Suprapubic skin (tissue), 4 donors: ENCODE measurements around the gene TEC. TPM values are rescaled to one million over a fixed set of nuclear protein-coding genes. Genes with fewer than 3 reads are reported as not detected.

Experiments
- DNase-seq, 2 donors: peaks; one replicate each; pipeline ENCODE4 v3.0.0-alpha.2; 2019; ENCODE audit warnings: low spot score in 2 of 2
- H3K27ac ChIP-seq: fragments of 200-600 bp; sonication (generic); one replicate; pipeline ENCODE4 v1.5.1; 2019
- H3K27me3 ChIP-seq: fragments of 200-600 bp; sonication (generic); one replicate; pipeline ENCODE4 v1.5.1; 2019
- H3K36me3 ChIP-seq: fragments of 200-600 bp; sonication (generic); one replicate; pipeline ENCODE4 v1.5.1; 2019
- H3K4me1 ChIP-seq: fragments of 200-600 bp; sonication (generic); one replicate; pipeline ENCODE4 v1.5.1; 2019
- H3K4me3 ChIP-seq: fragments of 200-600 bp; sonication (generic); one replicate; pipeline ENCODE4 v1.5.1; 2019; ENCODE audit warnings: mild to moderate bottlenecking
- H3K9me3 ChIP-seq: fragments of 200-600 bp; sonication (generic); one replicate; pipeline ENCODE4 v1.5.1; 2019
- EP300 ChIP-seq: sonication (generic); formaldehyde crosslinking; IDR thresholded peaks from one replicate; pipeline ENCODE4 v1.6.1; 2017; ENCODE audit warnings: antibody characterized with exemption
- POLR2A ChIP-seq, 2 donors: fragments of 450-650 bp; IDR thresholded peaks; one replicate each; pipeline ENCODE4 v1.6.1; 2017; ENCODE audit warnings: antibody characterized with exemption in 2 of 2, mild to moderate bottlenecking in 2 of 2, moderate library complexity in 2 of 2
- POLR2AphosphoS5 ChIP-seq, 3 donors: sonication (generic); formaldehyde crosslinking; IDR thresholded peaks; one replicate each; pipeline ENCODE4 v1.6.1; 2017; ENCODE audit warnings: antibody characterized with exemption in 3 of 3
- WGBS: methylation state at CpG from one replicate; pipeline ENCODE4 v1.1.5; 2018; 5-methylcytosine and 5-hydroxymethylcytosine counted together
- total RNA-seq, 4 donors: library from RNA; depleted of rRNA; stranded (reverse); fragments of >200 nt; gene quantifications; one replicate each; pipeline ENCODE4 v1.1.0, GENCODE V29; 2016
- TF ChIP-seq, protein P1 (sequence below), 2 donors: fragments of 200-600 bp in 1 of 2; fragments of 450-650 bp in 1 of 2; sonication (generic) in 1 of 2; IDR thresholded peaks; one replicate each; pipeline ENCODE4 v1.5.1; 2016 to 2019; ENCODE audit warnings: antibody characterized with exemption in 2 of 2, mild to moderate bottlenecking in 1 of 2, moderate library complexity in 1 of 2

Gene TEC
- total RNA-seq, 4 donors from 2014 or later: 4.1 to 18.8 (median 7.2) TPM

DNA sequence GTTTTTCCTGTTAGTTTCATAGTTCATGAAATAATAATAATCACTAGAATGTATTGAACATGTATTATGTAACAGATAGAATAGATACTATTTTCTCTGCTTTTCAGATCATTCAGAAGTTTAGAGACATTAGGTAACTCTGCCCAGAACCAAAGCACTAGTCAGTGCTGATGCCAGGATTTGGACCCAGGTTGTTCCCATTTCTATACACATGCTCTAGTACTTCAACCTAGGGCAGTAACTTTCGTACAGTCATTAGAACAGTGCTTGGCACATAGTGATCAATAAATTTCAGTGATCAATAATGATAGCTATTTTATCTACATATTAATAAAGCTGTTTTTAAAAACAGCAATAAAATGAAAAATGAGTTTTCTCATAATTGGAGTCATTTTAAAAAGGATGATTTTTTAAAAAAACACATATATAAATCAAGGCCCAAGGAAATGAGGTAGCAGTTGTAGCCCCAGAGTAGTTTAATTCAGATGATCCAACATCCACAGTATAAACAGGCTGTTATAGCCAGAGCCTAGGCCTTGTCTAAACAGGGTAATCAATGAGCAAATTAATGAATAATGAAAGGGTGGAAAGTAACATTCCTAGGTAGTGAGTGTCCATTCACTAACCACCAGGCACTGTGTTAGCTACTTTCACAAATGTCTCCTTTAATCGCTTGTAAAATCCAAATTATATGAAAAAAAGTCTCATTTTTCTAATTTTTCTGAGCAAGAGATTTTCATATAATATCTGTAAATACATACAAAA lies 161.1 kb downstream of the TEC start:
- 98% methylated on average over 2 of the region's 2 CpGs for WGBS
- no peaks in the 10 kb centered on the region for H3K4me1 ChIP-seq

DNA sequence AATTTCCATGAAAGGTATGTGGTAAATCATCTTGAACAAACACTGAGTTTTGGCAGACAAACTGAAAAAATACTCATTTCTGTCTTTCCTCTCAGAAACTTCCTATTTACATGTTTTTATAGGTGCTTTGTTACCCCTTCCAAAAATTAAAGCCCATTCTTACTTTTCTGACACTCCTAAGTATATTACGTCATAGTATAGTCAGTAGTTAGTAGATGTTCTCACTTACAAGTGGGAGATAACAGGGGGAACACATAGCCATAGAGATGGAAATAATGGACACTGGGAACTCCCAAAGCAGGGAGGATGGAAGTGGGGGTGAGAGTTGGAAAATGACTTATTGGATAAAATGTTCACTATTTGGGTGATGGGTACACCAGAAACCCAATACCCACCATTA lies 164.4 kb downstream of the TEC start:
- Histone ChIP-seq H3K27ac (no peak overlapping the region), H3K27me3 (no peaks in the 10 kb centered on the region), H3K4me1 (no peaks in the 10 kb centered on the region), H3K4me3 (no peak overlapping the region), H3K36me3 (no peaks in the 10 kb centered on the region), H3K9me3 (no peaks in the 10 kb centered on the region)
- TF ChIP-seq POLR2A (IDR thresholded peaks at IDR 0.05): no peak
- no peak for TF ChIP-seq EP300
- no peak for TF ChIP-seq POLR2AphosphoS5 (IDR thresholded peaks at IDR 0.05)
- TF ChIP-seq, protein P1, sequence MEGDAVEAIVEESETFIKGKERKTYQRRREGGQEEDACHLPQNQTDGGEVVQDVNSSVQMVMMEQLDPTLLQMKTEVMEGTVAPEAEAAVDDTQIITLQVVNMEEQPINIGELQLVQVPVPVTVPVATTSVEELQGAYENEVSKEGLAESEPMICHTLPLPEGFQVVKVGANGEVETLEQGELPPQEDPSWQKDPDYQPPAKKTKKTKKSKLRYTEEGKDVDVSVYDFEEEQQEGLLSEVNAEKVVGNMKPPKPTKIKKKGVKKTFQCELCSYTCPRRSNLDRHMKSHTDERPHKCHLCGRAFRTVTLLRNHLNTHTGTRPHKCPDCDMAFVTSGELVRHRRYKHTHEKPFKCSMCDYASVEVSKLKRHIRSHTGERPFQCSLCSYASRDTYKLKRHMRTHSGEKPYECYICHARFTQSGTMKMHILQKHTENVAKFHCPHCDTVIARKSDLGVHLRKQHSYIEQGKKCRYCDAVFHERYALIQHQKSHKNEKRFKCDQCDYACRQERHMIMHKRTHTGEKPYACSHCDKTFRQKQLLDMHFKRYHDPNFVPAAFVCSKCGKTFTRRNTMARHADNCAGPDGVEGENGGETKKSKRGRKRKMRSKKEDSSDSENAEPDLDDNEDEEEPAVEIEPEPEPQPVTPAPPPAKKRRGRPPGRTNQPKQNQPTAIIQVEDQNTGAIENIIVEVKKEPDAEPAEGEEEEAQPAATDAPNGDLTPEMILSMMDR (IDR thresholded peaks at IDR 0.05): no peak
- DNase-seq: no peak
- 100% methylated on average over 1 of the region's 1 CpG for WGBS

More for the DNA sequence above, 161.1 kb downstream of the TEC start:
- no peak overlapping the region for H3K27ac ChIP-seq
- DNase-seq: no peak
- no peak for TF ChIP-seq POLR2AphosphoS5 (IDR thresholded peaks at IDR 0.05)
- TF ChIP-seq, protein P1 (IDR thresholded peaks at IDR 0.05): no peak
- no peak for TF ChIP-seq EP300
- TF ChIP-seq POLR2A (IDR thresholded peaks at IDR 0.05): no peak
- no peaks in the 10 kb centered on the region for H3K27me3 ChIP-seq
- H3K4me3 ChIP-seq: no peak overlapping the region
- no peaks in the 10 kb centered on the region for H3K9me3 ChIP-seq
- H3K36me3 ChIP-seq: no peaks in the 10 kb centered on the region

DNA sequence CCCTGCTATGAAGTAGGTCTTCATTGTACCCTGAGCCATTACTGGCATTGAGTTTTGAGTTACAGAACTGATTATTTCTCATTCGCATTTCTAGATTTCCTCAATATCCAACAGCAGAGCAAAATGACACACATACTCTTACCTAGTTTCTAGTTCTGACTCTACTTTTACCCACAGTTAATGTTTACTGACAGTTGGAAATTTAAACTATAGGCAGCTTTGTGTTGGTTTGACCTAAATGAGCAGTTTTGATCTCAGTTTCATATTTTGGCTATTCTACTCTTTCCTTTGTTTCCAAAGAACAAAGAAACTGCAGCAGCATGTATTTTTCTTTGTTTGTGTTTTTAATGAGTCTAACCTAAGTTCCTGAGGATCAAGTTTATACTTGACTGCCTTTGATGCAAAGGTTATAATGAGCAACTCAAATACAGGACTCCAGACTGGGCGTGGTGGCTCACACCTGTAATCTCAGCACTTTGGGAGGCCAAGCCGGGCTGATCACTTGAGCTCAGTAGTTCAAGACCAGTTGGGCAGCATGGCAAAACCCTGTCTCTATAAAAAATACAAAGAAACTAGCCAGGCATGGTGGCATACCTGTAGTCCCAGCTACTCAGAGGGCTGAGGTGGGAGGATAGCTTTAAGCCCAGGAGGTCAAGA lies 166.0 kb downstream of the TEC start:
- Histone ChIP-seq H3K4me3 (no peak overlapping the region), H3K27ac (no peak overlapping the region), H3K27me3 (no peaks in the 10 kb centered on the region), H3K36me3 (no peaks in the 10 kb centered on the region), H3K9me3 (no peaks in the 10 kb centered on the region), H3K4me1 (no peaks in the 10 kb centered on the region)
- no peak for DNase-seq
- 94% methylated on average over 3 of the region's 3 CpGs for WGBS
- TF ChIP-seq EP300: no peak
- no peak for TF ChIP-seq POLR2AphosphoS5 (IDR thresholded peaks at IDR 0.05)
- no peak for TF ChIP-seq POLR2A (IDR thresholded peaks at IDR 0.05)

- Histone ChIP-seq H3K4me1 (no peaks in the 10 kb centered on the region), H3K36me3 (no peaks in the 10 kb centered on the region), H3K4me3 (no peak overlapping the region), H3K27me3 (no peaks in the 10 kb centered on the region), H3K9me3 (no peaks in the 10 kb centered on the region), H3K27ac (no peak overlapping the region)
- TF ChIP-seq POLR2A (IDR thresholded peaks at IDR 0.05) (no peak), EP300 (no peak), POLR2AphosphoS5 (IDR thresholded peaks at IDR 0.05) (no peak)
- TF ChIP-seq, protein P1 (IDR thresholded peaks at IDR 0.05): no peak
- WGBS: 77% methylated on average over 3 of the region's 3 CpGs
- DNase-seq: no peak
These were observed 167.3 kb downstream of the TEC start for GRCh38 chr4:48102303-48102702.

GRCh38 chr4:48100256-48100655 lies 169.4 kb downstream of the TEC start:
- 80% methylated on average over 1 of the region's 1 CpG for WGBS
- H3K4me3 ChIP-seq: no peak overlapping the region

More at GRCh38 chr4:48100256-48100655, 169.4 kb downstream of the TEC start:
- H3K4me1 ChIP-seq: no peaks in the 10 kb centered on the region
- H3K27ac ChIP-seq: no peak overlapping the region
- no peak for TF ChIP-seq POLR2AphosphoS5 (IDR thresholded peaks at IDR 0.05)
- TF ChIP-seq, protein P1 (IDR thresholded peaks at IDR 0.05): no peak
- TF ChIP-seq EP300: no peak
- no peak for TF ChIP-seq POLR2A (IDR thresholded peaks at IDR 0.05)
- H3K36me3 ChIP-seq: no peaks in the 10 kb centered on the region
- no peaks in the 10 kb centered on the region for H3K9me3 ChIP-seq
- H3K27me3 ChIP-seq: no peaks in the 10 kb centered on the region
- DNase-seq: no peak
